ENCODE data around the gene HOXB4.

- TF ChIP-seq, protein P1, sequence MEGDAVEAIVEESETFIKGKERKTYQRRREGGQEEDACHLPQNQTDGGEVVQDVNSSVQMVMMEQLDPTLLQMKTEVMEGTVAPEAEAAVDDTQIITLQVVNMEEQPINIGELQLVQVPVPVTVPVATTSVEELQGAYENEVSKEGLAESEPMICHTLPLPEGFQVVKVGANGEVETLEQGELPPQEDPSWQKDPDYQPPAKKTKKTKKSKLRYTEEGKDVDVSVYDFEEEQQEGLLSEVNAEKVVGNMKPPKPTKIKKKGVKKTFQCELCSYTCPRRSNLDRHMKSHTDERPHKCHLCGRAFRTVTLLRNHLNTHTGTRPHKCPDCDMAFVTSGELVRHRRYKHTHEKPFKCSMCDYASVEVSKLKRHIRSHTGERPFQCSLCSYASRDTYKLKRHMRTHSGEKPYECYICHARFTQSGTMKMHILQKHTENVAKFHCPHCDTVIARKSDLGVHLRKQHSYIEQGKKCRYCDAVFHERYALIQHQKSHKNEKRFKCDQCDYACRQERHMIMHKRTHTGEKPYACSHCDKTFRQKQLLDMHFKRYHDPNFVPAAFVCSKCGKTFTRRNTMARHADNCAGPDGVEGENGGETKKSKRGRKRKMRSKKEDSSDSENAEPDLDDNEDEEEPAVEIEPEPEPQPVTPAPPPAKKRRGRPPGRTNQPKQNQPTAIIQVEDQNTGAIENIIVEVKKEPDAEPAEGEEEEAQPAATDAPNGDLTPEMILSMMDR (IDR thresholded peaks at IDR 0.05; ENCODE audit: low read length), result no peak
- TF ChIP-seq EZH2phosphoT487 (IDR thresholded peaks at IDR 0.05; ENCODE audit: low read length), result no peak
Measured at GRCh38 chr17:48542698-48543106, 35.4 kb downstream of the HOXB4 start.

Data from MM.1S (cell line).